Right ventricle myocardium inferior (tissue), 1 donor: ENCODE results near the gene CDH20. TPM values are rescaled to one million over a fixed set of nuclear protein-coding genes. Genes with fewer than 3 reads are reported as not detected.
A peak's percentile ranks its signal among the peaks of the same experiment; 100 is the strongest.

ENCODE experiments used
- ATAC-seq: fragments of 200-7000 bp; cut with Tn5 transposase; one replicate; pipeline ENCODE4 v1.9.1; 2020; ENCODE audit warnings: mild to moderate bottlenecking, moderate library complexity
- DNase-seq: peaks from one replicate; pipeline ENCODE4 v3.0.0; 2021; ENCODE audit errors: missing footprints
- intact Hi-C: fragments of 100-400 bp; cut with DNase I; formaldehyde crosslinking; loops from one replicate; pipeline ENCODE4 v1.11.0; 2022
- total RNA-seq: library from RNA; stranded (reverse); fragmentation: NEBNext Ultra II Directional; extraction: Animal tissue kit (Norgen Biotek cat#: 25700); gene quantifications from one replicate; pipeline ENCODE4 v1.2.1, GENCODE V29; 2021
- donor health status: DM: no; HTN: yes; CAD: no; lungs with severe emphysema.

CDH20 gene
- total RNA-seq, 1 donor from 2014 or later = not detected

DNA sequence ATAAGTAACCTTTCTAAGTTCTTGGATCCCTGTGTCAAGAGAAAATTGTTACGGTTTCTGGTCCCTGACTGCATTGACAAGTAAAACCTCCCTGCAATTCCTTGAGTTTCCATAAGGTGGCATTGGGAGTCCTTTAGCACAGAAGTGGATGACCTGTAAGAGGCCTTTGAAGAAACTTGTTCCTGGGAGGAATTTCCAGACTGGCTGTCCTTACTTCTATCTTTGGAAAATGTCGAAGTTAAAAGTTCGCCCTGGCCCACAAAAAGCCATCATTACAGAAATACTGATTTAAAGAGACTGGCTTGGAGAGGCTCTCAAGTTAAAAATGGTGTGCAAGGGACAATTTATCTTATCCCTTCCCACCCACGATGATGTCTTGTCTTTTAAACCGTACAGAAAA lies 218.4 kb downstream of the CDH20 start:
- DNase-seq (no peak), ATAC-seq (peak; percentile 81)
- intact Hi-C loops = loop anchor here (2.0 to 5.0 kb wide), 3 partner anchors 86 to 579 kb away; no protein-coding TSS in a partner anchor

- ATAC-seq (no peak), DNase-seq (no peak)
- intact Hi-C loops = loop anchor here (5.0 kb wide), 2 partner anchors 84 to 349 kb away; no protein-coding TSS in a partner anchor
Measured at GRCh38 chr18:61553045-61553659, 219.9 kb downstream of the CDH20 start.

GRCh38 chr18:61554117-61554776 lies 221.0 kb downstream of the CDH20 start:
- DNase-seq (peak; percentile 68), ATAC-seq (no peak)
- intact Hi-C loops = loop anchor here (5.0 kb wide), 2 partner anchors 83 to 348 kb away; no protein-coding TSS in a partner anchor

GRCh38 chr18:61554946-61555361 lies 221.7 kb downstream of the CDH20 start:
- intact Hi-C loops = loop anchor here (5.0 kb wide), 2 partner anchors 82 to 347 kb away; no protein-coding TSS in a partner anchor
- DNase-seq (no peak), ATAC-seq (no peak)

- DNase-seq = no peak
- no peak for ATAC-seq
- intact Hi-C loops = no loop called here
Measured at GRCh38 chr18:61556316-61556715, 223.1 kb downstream of the CDH20 start.

DNA sequence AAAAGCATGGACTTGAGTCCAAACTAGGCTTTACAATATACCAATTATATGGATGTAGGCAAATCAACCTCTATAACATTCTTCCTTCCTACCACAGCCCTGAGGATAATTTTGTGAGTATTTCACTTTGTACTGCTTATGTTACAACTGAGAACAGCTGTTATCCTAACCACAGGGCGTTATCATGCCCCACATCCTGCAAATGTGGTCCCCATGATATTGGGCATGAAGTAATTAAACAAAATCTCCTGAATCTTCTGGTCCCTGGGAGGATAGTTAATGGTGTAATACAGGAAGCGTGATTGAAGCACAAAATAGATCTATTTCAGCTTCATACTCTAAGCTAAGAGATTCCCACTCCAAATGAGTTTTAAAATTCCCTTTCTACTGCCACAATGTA lies 223.6 kb downstream of the CDH20 start:
- ATAC-seq (no peak), DNase-seq (no peak)
- intact Hi-C loops = no loop called here

DNA sequence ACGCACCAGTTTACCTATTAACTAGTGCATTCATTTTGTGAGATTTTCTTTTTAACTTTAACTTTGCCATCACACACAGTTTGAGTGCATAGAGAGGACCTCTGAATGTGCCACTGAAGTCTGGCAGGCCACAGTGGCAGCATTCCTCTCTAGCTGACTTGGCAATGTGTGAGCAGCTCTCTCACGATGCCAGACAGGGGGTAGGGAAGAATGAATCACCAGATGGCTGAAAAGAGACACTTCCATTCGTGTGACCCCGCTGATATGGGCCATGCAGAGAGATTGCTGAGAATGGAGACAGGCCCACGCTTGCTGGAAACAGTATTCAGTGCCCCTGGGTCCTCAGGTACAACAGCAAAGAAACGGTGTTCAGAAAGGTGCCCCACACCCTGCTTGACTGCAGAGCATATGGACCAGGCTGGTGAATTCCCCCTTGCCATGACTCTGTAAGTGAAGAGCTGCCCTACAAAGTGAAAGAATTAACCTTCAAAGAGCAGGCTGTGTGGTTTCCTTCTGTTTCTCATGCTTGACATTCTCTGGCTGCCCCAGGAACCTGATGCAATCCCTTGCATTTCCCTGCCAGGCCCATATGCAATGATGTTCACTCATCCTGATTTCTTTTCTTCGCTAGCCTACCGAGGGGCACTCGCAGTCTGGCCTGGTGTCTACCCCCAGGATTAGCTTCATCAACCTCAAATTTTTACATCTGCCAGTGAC lies 236.1 kb downstream of the CDH20 start:
- DNase-seq (no peak), ATAC-seq (peak; percentile 94)
- intact Hi-C loops = no loop called here

- intact Hi-C loops = no loop called here
- ATAC-seq = peak; percentile 29
- DNase-seq = no peak
Measured at GRCh38 chr18:61570070-61570469, 236.8 kb downstream of the CDH20 start.

- ATAC-seq = no peak
- intact Hi-C loops = no loop called here
- no peak for DNase-seq
Measured at GRCh38 chr18:61572084-61572655, 238.9 kb downstream of the CDH20 start.

DNA sequence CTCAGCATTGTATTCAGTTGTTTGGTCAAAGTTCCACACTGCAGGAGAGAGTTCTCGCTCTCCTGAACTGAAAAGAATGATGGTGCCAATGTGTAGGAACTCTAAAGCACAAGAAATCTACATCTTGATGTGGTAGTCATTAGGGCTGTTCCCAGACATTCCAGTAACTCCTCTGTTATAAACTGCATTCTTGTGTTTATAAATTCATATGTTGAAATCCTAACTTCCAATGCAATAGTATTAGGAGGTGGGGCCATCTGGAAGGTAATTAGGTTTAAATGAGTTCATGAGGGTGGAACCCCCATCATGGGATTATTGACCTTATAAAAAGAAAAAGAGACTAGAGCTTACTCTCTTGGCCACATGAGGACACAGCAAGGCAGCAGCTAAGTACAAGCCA lies 239.6 kb downstream of the CDH20 start:
- ATAC-seq = no peak
- DNase-seq = no peak
- intact Hi-C loops = no loop called here

DNA sequence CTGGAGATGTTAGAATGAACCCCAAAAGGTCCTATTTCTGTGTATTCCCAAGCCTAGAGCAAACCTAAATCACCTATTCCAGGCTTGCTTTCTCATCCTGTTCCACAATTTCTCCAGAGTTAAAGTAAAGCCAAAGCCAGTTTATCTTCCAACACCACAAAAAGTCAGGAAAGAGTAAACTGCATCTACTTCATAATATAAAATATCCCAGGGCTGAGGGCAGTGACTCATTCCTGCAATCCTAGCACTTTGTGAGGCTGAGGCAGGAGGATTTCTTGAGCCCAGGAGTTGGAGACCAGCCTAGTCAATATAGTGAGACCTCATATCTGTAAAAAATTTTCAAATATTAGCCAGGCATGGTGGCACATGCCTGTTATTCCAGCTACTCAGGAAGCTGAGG lies 241.4 kb downstream of the CDH20 start:
- no peak for ATAC-seq
- intact Hi-C loops = no loop called here

GRCh38 chr18:61575419-61575818 lies 242.2 kb downstream of the CDH20 start:
- intact Hi-C loops = no loop called here
- ATAC-seq (no peak), DNase-seq (no peak)

More for the DNA sequence above, 241.4 kb downstream of the CDH20 start:
- DNase-seq = no peak

GRCh38 chr18:61578846-61579245 lies 245.6 kb downstream of the CDH20 start:
- ATAC-seq (no peak), DNase-seq (no peak)
- intact Hi-C loops = no loop called here

DNA sequence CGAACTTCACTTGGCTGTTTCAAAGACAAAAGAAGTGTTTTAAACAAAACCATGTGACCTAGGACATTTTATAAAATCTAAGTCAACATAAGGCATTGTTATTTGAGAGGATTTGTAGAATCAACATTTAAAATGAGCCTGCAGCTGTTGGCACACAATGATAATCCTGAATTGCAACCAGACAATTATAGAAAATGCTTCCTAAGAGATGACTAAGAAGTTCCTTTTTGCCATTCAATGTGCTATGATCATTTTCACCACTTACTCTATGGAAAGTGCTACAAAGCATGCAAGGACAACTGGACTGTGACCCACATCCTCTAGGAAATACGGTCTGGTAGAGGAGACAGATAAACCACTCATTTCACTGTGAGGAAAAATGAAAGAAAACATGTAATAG lies 246.4 kb downstream of the CDH20 start:
- intact Hi-C loops = no loop called here
- no peak for ATAC-seq
- no peak for DNase-seq

DNA sequence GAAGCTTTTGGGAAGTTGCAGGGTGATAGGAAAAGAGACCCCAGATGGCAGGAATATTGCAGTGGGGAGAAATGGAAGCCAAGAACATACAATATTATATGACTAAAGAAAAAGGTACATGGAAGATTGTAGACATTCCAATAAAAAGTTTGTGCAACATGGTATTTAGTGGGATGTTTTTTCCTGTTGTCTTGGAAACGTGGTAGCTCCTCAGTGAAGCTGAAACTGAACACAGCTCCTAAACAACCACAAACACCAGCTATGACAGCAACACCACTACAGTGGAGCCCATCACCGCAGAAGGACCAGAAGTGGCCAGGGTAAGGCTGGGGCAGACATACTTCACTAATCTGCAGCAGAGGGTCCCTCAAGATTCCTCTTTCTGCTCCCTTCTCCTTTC lies 246.8 kb downstream of the CDH20 start:
- DNase-seq (no peak), ATAC-seq (no peak)
- intact Hi-C loops = loop anchor here (10.0 kb wide), 1 partner anchor 155 kb away; no protein-coding TSS in a partner anchor

DNA sequence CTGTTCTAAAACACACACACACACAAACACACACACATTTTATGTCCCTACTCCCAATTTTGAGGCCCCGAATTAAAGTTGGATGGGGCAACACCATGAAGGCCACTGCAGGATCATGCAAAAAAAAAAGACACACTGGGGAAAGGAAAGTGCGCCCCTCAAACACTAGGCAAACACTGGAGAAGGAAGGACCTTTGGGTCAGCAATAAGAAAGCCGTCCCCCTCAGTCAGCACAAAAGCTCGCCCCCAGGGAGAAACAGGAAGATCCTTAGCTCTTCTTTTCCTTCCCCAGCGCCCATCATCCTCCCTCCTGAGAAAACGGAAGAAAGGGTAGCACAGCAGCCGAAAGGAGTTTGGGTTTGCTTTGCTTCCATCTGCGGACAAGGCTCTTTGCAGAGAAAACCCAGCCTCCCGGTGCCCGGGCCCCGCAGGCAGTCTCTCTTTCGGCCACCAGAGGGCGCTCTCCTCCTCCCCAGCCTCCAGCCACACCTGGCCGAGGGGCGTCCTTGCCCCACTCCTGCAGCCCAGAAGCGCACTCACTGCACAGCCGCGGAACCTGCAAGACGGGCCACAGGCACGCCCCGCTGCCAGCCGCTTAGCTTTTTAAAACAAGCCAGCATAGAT lies 248.5 kb downstream of the CDH20 start:
- intact Hi-C loops = loop anchor here (2.0 to 10.0 kb wide), 4 partner anchors 25 to 313 kb away; no protein-coding TSS in a partner anchor
- ATAC-seq = peak; percentile 86

GRCh38 chr18:61582202-61582710 lies 249.0 kb downstream of the CDH20 start:
- intact Hi-C loops = loop anchor here (2.0 to 10.0 kb wide), 4 partner anchors 25 to 313 kb away; no protein-coding TSS in a partner anchor
- DNase-seq (peak; percentile 80), ATAC-seq (peak; percentile 75)

More for the DNA sequence above, 248.5 kb downstream of the CDH20 start:
- peak; percentile 85 for DNase-seq

DNA sequence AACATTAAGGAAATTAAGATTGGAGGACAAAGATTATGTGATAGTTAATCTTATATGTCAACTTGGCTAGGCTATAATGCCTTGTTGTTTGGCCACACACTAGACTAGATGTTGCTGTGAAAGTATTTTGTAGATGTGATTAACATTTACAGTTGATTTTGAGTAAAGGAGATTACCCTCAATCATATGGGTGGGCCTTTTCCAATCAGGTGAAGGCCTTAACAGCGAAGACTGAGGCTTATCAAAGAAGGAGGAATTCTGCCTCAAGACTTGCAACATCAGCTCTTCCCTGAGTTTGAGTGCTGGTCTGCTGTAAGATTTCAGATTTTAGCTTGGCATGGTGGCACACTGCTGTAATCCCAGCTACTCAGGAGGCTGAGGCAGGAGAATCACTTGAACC lies 250.3 kb downstream of the CDH20 start:
- intact Hi-C loops = loop anchor here (2.0 to 10.0 kb wide), 4 partner anchors 23 to 311 kb away; no protein-coding TSS in a partner anchor
- DNase-seq = no peak
- ATAC-seq = no peak
